H1 (cell line): ENCODE data around the gene TP53I11. TPM values are rescaled to one million over a fixed set of nuclear protein-coding genes. Genes with fewer than 3 reads are reported as not detected.

Experiments used
- polyA plus RNA-seq, 7 experiments: library from polyadenylated mRNA; depleted of rRNA in 3 of 7; stranded (reverse) in 5 of 7; unstranded in 2 of 7; fragments of >200 nt in 5 of 7; fragments of 200-250 nt in 2 of 7; gene quantifications; 1 replicate in 5 of 7; 2 replicates in 1 of 7; 4 replicates in 1 of 7; pipeline versions ENCODE4 v1.2.1 to v1.2.3, GENCODE V29; 2011 to 2013; ENCODE audit warnings: missing spikeins in 2 of 7, mixed read lengths in 2 of 7
- total RNA-seq: library from RNA; stranded (reverse); fragmentation: NEBNext Ultra II Directional; extraction: Animal tissue kit (Norgen Biotek cat#: 25700); gene quantifications from 2 replicates; pipeline ENCODE4 v1.2.1, GENCODE V29; 2021
- TF ChIP-seq, protein P1 (sequence below): fragments of 300-600 bp; sonication (generic); IDR thresholded peaks from 2 replicates; pipeline ENCODE4 v1.7.1; 2012; ENCODE audit warnings: low read length, moderate library complexity, mild to moderate bottlenecking, inconsistent platforms; ENCODE audit not compliant: insufficient replicate concordance

TP53I11 gene
- total and polyA plus RNA-seq, 2 of the 8 experiments (the other 6 are each of a cell fraction or from before 2014, with no cell fraction given): 34.0 to 46.3 TPM

DNA sequence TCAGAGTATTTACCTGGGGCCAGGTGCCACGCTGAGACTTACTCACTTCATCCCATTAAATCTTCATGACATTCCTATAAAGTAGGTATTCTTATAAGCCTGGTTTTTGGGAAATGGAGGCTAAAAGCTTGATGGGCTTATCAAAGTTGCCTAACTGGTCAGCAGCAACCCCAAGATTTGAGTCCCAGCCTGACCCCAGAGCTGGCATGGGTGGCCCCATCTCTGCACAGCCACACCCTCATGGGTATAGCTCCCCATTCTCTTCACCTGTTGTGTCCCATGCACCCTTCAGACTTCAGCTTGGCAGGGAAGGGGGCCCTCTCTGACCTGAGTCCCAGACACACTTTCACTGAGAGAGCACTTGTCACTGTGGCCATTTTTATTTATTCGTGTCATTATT, 37.4 kb upstream of the TP53I11 start (continued):
- TF ChIP-seq, protein P1, sequence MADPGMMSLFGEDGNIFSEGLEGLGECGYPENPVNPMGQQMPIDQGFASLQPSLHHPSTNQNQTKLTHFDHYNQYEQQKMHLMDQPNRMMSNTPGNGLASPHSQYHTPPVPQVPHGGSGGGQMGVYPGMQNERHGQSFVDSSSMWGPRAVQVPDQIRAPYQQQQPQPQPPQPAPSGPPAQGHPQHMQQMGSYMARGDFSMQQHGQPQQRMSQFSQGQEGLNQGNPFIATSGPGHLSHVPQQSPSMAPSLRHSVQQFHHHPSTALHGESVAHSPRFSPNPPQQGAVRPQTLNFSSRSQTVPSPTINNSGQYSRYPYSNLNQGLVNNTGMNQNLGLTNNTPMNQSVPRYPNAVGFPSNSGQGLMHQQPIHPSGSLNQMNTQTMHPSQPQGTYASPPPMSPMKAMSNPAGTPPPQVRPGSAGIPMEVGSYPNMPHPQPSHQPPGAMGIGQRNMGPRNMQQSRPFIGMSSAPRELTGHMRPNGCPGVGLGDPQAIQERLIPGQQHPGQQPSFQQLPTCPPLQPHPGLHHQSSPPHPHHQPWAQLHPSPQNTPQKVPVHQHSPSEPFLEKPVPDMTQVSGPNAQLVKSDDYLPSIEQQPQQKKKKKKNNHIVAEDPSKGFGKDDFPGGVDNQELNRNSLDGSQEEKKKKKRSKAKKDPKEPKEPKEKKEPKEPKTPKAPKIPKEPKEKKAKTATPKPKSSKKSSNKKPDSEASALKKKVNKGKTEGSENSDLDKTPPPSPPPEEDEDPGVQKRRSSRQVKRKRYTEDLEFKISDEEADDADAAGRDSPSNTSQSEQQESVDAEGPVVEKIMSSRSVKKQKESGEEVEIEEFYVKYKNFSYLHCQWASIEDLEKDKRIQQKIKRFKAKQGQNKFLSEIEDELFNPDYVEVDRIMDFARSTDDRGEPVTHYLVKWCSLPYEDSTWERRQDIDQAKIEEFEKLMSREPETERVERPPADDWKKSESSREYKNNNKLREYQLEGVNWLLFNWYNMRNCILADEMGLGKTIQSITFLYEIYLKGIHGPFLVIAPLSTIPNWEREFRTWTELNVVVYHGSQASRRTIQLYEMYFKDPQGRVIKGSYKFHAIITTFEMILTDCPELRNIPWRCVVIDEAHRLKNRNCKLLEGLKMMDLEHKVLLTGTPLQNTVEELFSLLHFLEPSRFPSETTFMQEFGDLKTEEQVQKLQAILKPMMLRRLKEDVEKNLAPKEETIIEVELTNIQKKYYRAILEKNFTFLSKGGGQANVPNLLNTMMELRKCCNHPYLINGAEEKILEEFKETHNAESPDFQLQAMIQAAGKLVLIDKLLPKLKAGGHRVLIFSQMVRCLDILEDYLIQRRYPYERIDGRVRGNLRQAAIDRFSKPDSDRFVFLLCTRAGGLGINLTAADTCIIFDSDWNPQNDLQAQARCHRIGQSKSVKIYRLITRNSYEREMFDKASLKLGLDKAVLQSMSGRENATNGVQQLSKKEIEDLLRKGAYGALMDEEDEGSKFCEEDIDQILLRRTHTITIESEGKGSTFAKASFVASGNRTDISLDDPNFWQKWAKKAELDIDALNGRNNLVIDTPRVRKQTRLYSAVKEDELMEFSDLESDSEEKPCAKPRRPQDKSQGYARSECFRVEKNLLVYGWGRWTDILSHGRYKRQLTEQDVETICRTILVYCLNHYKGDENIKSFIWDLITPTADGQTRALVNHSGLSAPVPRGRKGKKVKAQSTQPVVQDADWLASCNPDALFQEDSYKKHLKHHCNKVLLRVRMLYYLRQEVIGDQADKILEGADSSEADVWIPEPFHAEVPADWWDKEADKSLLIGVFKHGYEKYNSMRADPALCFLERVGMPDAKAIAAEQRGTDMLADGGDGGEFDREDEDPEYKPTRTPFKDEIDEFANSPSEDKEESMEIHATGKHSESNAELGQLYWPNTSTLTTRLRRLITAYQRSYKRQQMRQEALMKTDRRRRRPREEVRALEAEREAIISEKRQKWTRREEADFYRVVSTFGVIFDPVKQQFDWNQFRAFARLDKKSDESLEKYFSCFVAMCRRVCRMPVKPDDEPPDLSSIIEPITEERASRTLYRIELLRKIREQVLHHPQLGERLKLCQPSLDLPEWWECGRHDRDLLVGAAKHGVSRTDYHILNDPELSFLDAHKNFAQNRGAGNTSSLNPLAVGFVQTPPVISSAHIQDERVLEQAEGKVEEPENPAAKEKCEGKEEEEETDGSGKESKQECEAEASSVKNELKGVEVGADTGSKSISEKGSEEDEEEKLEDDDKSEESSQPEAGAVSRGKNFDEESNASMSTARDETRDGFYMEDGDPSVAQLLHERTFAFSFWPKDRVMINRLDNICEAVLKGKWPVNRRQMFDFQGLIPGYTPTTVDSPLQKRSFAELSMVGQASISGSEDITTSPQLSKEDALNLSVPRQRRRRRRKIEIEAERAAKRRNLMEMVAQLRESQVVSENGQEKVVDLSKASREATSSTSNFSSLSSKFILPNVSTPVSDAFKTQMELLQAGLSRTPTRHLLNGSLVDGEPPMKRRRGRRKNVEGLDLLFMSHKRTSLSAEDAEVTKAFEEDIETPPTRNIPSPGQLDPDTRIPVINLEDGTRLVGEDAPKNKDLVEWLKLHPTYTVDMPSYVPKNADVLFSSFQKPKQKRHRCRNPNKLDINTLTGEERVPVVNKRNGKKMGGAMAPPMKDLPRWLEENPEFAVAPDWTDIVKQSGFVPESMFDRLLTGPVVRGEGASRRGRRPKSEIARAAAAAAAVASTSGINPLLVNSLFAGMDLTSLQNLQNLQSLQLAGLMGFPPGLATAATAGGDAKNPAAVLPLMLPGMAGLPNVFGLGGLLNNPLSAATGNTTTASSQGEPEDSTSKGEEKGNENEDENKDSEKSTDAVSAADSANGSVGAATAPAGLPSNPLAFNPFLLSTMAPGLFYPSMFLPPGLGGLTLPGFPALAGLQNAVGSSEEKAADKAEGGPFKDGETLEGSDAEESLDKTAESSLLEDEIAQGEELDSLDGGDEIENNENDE: no peak
